Gastrocnemius medialis (tissue), 4 donors: ENCODE data around the gene PNMA8A.

Experiments used
- CTCF ChIP-seq, 5 experiments: fragments of 450-650 bp in 3 of 5; fragments of 200-600 bp in 2 of 5; sonication (generic) in 2 of 5; IDR thresholded peaks in 4 of 5; conservative IDR thresholded peaks in 1 of 5; 1 replicate in 4 of 5; 2 replicates in 1 of 5; pipeline ENCODE4 v1.5.1; 2016 to 2019; ENCODE audit warnings: antibody characterized with exemption in 5 of 5, mild to moderate bottlenecking in 3 of 5, moderate library complexity in 3 of 5
- POLR2A ChIP-seq, 2 donors: fragments of 450-650 bp; IDR thresholded peaks; one replicate each; pipeline ENCODE4 v1.6.1; 2017; ENCODE audit warnings: antibody characterized with exemption in 2 of 2, mild to moderate bottlenecking in 2 of 2, moderate library complexity in 2 of 2

- no peak for TF ChIP-seq POLR2A (IDR thresholded peaks at IDR 0.05)
- no peak for TF ChIP-seq CTCF (IDR thresholded peaks at IDR 0.05 in 4 of 5, conservative IDR thresholded peaks at IDR 0.05 in 1 of 5)
These were observed 29.5 kb downstream of the PNMA8A start for GRCh38 chr19:46441866-46442265.
